NCI-H748 (cell line): ENCODE data around the gene LCTL.

Experiments used
- DNase-seq: peaks from one replicate; lab custom pipeline; 2025; ENCODE audit not compliant: unreplicated experiment; lab: John Stamatoyannopoulos, UW

Gene LCTL

DNA sequence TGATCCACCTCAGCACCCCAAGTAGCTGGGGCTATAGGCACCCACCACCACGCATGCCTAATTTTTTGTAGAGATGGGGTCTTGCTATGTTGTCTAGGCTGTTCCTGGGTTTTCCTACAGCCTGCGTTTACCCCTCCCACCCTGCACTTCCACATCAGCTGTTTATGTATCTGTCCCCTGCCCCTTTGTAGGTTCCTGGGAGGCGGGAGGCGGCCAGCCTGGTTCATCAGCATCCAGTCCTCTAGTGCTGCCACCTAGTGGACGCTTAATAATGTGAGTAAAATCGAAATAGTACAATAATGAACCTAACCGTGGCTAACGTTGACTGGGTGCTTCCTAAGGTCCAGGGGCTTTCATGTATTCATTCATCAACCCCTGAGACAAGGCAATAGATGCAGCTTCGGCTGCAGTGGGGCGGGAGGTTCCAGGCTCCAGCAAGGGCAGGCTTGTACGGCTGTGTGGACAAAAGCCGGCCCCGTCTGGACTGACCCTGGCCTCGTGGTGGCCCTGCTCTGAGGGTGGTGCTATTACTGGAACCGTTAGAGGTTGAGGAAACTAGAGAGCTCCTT lies 1.2 kb upstream of the LCTL start:
- DNase-seq: peak; percentile 70

DNA sequence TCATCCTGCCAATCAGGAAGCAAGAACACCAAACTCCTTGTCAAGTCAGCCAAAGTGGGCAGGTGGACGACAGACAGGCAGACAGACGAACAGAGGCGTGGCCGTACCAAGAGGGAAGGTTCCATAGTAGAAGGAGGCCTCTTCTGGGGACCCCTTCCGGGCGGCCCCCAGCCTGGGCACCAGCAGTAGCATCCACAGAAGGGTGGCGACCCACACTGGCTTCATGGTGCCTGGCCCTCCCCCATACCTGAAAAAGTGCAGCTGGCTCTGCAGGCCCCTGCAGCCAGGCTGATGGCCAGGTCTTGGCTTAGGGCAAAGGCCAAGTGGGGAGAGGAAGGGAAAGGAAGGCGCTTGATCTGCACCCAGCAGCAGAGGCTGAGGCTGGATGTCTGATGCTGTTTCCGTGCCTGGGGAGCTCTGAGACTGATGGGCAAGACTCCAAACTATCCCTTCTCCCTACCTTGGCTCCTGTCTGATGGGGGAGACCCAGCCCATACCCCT lies 607 bp downstream of the LCTL start:
- DNase-seq: no peak

DNA sequence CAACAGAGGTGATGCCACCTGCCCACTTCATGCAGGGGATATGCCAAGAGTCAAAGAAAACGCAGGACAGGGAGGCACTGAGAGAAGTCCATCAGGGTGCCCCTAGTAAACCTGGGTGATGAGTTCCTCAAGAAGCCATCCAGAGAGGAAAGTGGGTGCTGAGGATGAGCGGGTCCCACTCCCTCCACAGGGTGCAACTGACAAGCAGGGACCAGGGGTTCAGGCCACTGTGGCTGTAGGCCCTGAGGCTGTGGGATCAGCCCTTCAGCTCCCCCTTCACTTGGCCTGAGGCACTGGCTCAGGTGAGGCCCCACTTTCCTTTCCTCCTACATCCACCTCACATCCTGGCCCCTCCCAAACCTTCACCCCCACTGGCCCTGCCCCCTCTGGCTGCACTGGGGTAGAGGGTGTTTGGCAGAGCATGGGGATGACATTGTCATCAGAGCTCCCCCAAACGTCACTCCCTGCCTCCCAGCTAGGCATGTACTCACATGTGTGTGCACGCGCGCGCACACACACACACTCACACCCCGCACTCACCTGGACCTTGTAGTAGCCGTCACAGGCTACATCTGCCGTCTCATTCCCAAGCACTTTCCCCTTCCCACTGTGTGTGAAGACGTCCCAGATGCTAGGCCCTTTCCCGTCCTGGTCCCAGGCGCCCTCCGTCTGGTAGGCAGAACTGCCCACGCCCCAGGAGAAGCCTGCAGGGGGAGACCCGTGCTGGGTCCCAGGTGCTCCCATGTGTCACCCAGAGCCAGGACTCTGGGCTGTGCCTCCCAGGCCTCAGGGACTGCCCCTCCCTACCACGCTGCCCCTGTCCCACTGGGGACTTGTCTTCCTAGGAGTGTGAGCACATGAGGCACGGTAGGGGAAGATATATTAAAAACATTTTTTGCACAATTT lies 1.4 kb downstream of the LCTL start:
- DNase-seq: no peak

DNA sequence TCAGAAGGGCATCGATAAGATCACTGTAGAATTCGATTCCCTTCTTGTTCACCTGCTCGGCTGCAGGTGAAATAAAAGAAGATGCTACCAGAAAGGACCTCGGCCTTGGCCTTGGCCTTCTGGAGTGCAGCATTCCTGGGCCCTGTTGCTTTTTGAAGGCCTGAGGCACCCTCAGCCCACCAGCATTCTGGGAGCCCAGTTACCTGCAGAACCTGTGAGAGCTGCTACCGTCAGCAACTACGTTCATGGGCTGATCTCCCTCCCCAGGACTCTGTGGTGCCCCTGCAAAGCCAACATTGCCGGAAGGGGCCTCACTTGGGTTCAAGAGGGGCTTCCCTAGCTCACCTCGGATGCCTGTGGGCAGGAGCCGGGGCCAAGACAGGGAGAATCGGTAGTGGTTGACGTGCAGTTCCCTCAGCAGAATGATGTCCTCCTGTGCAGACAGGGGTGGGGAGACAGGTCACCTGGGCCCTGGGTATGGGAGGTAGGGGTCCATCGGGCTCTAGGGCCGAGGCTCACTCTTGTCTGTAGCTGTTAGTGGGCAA lies 2.2 kb downstream of the LCTL start:
- DNase-seq: no peak

DNA sequence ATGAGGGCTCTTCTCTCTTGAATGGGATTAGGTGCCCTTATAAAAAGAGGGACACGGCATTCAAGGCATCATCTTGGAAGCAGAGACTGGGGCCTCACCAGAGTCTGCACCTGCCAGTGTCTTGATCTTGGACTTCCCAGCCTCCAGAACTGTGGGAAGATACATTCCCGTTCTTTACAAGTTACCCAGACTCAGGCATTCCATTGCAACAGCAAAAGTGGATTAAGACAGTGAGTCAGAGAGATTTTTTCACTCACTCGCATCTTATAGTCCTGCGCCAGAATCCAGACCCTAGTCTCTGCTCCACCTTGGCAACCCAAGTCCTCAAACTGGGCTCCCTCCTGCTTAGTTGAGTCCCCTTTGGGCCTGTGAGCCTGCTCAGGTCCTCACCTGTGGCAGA lies 2.7 kb downstream of the LCTL start:
- DNase-seq: no peak

DNA sequence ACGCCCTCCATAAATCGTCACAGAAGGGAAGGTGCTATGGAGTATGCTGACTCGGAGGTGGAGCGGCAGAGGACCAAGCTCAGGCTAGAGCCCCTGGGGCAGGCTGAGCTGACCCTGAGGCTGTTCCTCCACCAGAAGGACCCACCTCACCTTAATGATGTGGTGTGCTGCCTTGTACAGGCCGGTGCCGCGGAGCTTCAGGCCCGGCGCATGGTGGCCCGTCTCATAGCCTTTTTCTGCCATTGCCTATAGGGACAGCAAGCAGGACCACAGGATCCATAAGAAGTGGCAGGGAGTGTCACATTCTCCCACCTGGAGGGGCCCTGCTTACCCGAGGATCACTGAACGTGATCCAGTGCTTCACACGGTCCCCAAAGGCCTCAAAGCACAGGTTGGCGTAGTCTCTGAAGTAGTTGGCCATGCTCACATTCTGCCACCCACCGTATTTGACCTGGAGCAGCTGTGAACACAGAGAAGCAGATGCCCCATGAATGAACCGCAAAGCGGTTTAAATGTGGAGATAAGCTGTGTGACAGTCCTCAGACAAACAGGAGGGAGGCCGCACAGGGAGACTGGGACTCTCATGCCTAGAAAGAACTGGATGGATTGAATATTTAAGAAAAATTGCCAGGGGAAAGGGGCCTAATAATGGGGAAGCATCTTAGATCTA lies 4.8 kb downstream of the LCTL start:
- no peak for DNase-seq

DNA sequence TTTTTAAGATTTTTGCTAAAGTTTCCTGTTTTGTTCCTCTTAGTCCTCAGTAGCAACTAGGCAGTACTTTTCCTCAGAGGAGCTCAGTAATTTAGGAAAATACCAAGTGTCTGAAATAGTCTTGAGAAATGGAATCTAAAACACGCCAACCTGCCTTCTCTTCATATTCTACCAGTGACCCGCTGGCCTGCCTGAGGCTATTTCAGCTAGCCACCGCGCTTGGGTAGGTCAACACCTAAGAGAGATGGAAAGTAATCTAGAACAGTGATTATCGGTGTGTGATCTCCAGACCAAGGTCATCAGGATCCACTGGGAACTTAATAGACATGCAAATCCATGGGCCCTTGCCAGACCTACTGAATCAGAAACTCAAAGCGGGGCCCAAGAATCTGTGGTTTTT lies 7.5 kb downstream of the LCTL start:
- DNase-seq: no peak

DNA sequence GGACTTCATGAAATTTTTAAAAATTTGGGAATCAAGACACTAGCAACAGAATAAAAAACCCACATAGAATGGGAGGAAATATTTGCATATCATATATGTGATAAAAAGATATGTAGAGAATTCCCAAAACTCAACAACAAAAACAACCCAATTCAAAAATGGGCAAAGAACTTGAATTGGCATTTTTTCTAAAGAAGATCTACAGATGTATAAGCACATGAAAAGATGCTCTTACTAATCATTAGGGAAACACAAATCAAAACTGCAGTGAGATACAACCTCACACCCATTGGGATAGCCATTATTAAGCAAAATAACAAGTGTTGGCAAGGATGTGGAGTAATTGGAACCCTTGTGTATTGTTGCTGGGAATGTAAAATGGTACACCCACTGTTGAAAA lies 10.1 kb downstream of the LCTL start:
- no peak for DNase-seq

DNA sequence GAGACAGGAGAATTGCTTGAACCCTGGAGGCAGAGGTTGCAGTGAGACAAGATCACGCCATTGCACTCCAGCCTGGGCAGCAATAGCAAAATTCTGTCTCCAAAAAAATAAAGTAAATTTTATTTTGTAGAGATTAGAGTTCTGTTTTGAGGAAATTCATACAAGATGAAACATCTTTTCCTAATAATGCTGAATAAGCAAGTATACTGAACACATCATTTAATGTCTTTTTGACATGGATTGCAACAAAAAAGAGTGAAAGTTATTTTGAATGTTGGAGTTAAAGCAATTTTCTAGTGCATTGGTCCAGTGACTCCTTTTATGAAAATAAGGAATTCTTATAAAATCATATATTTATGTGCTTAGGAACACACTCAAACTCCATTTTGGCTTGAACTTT lies 20.5 kb downstream of the LCTL start:
- DNase-seq: no peak

DNA sequence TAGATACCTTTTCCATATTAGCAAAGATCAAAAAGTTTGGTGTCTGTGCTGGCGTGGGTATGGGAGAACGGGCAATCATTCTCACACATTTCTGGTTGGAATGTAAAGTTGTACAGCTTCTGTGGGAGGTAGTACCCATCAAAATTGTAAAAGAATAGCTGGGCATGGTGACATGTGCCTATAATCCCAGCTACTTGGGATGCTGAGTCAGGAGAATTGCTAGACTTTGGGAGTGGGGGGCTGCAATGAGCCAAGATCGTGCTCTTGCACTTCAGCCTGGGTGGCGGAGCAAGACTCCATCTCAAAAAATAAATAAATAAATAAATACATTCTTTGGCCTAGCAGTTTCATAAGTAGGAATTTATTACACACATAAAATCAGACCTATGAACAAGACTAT lies 22.9 kb downstream of the LCTL start:
- DNase-seq: no peak

DNA sequence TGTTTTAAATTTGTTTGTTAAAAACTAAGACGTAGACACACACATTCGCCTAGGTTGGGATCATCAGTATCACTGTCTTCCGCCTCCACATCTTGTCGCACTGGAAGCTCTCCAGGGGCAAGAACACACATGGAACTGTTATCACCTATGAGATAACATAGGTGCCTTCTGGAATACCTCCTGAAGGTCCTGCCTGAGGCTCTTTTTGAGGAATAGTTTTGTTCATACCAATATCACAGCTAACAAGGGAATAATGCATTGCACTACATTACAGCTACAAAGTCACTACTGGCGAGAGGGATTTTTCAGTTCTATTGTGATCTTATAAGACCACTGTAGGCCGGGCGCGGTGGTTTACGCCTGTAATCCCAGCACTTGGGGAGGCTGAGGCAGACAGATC lies 30.7 kb downstream of the LCTL start:
- DNase-seq: no peak

DNA sequence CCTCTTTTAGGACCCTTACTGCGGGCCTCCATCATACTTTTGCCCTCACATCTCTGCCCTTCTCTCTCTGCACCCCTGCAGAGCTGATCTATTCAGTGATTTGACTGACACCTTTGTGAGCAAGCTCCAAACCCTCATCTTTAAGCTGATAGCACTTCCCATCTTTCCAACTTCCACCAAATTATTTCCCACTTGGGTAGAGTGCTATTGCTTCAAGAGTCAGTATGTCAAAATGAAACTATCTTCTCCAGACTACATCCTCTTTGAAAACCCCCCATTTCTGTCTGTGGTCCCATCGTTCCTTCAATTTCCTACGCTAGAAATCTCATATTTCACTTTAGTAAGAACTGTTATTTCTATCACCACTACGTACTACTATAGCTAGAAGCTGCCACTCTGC lies 41.0 kb downstream of the LCTL start:
- DNase-seq: no peak

DNA sequence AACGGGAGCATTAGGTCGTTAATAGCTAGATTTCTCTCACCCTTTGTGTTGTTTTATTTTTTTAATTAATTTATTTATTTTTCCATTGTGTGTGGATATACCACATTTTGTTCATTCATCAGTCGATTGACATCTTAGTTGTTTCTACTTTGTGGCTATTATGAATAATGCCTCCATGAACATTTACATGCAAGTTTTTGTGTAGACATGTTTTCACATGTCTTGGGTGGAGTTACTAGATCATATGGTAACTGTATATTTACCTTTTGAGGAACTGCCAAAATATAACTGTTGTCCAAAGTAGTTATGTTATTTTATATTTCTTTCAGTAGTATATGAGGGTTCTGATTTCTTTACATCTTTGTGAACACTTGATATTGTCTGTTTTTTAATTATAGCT lies 41.9 kb downstream of the LCTL start:
- no peak for DNase-seq

DNA sequence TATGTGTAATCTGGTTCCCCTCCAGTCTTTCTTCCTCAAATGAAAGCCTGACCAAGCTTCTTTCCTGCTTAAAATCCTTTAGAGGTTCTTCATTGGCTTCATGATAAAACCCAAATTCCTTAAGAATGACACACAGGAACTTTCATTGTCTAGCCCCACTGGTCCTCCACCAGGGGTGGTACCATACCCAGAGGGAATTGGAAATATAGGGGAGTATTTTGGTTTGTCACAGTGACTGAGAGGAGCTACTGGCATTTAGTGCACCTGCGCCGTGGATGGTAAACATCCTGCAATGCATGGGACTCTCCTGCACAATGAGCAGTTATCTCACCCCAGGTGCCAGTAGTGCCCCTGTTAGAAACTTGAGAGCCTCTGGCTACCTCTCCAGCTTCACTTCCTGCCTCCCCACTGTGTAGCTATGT lies 49.9 kb downstream of the LCTL start:
- no peak for DNase-seq

DNA sequence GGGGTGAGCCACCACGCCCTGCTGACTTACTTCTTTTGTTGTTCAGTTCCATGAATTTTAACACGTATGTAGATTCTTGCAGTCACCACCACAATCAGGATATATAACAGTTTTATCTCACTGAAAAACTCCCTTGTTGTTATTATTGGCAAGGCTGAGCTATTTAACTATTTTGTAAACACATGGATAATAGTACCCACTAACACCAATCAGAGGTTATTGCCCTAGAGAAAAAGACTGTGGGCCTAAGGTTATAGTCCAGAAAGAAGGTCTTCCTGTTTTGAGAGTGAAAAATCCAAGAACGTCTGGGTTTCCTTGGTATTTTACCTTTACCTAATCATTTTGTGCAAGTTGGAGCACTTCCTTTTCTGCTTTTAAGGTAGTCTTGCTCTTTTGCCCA lies 51.2 kb downstream of the LCTL start:
- DNase-seq: no peak

DNA sequence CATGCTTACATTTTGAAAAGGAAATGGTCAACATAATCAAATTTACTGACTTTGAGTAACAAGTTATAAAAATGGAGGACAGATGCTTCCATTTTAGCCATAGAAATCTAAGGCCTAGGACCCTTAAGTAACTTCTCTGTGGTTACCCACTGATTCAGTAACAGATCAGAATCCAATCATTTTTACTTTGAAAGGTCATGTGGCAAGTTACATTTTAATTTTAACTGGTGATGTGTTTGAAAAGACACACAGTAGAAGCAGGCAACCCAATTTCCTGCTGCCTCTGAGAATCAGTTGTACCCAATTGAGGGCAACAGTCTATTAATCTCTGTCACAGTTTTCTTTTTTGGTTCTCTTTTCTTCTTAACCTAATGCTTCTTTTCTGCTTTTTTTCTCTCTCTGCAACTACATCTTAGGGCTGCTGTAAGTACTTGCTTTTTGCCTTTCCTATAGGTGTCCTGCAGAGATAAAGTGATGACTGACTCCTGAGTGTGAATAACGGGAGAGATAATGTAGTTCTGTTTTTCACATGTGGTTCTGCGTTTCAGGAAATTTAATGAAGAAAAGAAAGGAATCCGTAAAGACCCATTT lies 57.4 kb downstream of the LCTL start:
- no peak for DNase-seq

DNA sequence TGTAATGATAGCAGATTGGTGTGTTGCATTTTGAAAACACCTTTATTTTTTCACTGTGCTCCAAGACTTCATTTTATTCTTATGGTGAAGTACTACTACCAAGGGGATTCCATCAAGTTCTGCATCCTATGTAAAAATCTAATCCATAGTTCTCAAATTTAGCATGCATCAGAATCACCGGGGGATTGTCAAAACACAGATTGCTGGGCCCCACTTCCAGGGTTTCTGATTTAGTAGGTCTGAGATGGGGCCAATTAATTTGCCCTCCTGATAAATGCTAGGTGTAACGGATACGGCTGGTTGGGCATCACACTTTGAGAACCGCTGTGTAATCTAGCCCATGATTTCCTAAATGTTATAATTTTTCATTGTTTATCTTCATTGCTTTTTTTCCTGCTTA lies 60.0 kb downstream of the LCTL start:
- no peak for DNase-seq

DNA sequence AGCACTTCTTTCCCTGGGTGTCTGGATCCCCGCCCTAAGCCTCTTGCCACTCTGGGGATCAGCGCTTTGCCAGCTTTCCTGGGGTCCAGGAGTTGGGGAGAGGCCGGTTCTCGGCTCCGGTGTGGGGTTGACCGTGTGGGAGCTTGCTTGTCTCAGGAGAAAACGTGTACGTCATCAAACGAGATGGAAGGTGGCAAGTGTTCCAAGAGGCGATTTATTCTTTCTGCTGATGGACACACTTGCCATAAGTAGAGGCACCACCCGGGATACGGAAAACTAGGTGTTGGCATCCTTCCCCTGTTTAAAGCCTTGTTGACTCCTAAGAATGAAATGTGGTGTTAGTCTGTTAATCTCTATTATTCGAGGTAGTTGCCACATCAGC lies 60.4 kb downstream of the LCTL start:
- DNase-seq: peak; percentile 61

DNA sequence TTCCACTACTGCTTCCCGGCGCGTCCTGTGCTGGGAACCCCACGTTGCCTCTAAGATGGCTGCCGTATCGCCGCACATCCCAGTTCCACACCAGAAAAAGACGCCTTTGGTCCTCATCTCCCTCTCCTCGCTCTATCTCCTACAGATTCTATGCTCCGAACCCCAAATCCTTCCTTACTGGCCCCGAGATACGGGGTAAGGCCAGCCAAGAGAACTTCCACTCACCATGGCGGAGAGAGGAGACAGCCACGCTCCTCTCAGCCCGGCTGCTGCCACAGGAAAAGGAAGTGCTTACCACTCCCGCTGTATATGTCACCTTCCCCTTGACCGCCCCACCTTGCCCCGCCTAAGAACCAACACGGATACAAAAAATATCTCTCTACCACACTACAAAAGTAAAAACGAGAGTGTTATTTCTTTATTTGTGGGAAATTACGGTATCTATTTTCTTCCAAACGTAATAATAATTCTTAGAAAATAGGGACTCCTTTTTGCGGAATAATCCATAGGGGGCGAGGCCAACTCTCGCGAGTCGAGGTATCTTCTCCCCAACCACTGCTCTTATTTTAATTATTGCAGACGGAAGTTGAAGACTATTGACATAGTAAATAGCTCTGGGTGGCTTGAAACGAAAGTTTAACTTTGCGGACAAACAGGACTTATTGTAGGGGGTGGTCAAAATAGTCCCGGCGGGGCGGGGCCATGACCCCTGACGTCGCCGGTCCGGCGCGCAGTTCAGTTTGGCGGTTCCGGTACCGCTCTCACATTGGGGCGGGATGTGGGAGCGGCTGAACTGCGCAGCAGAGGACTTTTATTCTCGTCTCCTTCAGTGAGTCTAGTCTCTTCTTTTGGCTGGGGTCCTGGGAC lies 61.0 kb downstream of the LCTL start, which contains the start of the genes RPL4 and ZWILCH:
RPL4 (minus strand) TSS at position 293 of the 867 bp plus-strand sequence; CDS start at position 228, 65 bp downstream.
ZWILCH (plus strand) TSS at position 764 of the 867 bp plus-strand sequence; CDS start at position 777, 13 bp downstream.
- peak; percentile 61 for DNase-seq
